DMS153 (cell line): ENCODE data around the gene DNAJC17.

ENCODE experiments used
- DNase-seq: peaks from one replicate; lab custom pipeline; 2025; lab: John Stamatoyannopoulos, UW

DNAJC17 gene

DNA sequence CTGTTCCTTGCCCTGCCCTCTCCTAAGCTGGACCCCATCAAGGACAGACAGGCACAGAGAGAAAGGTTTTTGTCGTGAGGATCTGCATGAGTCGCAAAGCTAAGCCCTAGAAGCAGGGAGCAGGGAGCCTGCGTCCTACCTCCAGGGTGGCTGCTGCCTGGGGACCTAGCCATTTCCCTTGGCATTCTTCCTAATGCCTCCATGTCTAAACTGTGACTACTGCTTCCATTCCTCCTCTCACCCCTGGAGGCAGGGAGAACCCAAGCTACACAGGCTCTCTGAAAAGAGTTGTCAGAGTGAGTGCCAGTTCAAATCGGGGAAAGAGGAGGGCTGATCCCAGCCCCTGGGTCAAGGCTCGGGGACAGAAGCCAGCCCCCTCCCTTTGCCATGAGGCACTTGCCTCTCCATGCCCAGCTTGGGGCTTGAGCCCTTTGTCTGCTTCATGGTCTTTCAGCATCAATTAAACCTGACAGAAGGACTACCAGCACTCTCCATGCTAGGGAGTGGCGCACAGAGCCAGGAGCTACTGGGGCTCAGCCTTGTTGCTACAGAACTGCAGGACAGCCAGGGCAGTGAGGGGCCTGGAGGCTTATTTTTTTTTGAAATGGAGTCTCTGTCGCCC lies 41.0 kb downstream of the DNAJC17 start:
- no peak for DNase-seq

DNA sequence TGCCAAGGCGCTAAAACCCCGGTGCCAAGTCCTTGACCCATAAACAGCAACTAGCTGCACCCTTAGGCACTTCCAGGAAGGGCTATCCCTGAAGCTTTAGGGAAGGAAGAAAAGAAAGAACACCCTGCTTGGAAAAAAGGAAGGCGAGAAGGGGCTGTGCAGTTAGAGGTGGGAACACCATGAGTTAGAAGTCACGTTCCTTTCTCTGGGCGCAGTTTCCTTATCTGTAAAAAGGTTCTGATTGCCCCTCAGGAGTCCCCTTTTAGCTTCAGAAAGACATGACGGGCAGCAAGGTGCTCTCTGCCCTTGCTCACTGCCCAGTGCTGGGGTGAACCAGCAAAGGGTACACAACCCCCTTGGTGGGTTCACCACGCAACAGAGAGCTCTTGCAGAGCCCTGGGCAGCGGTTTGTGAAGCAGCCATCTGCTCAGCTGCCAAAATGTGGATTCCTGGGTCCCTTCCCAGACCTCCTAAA lies 42.6 kb downstream of the DNAJC17 start:
- DNase-seq = no peak

DNA sequence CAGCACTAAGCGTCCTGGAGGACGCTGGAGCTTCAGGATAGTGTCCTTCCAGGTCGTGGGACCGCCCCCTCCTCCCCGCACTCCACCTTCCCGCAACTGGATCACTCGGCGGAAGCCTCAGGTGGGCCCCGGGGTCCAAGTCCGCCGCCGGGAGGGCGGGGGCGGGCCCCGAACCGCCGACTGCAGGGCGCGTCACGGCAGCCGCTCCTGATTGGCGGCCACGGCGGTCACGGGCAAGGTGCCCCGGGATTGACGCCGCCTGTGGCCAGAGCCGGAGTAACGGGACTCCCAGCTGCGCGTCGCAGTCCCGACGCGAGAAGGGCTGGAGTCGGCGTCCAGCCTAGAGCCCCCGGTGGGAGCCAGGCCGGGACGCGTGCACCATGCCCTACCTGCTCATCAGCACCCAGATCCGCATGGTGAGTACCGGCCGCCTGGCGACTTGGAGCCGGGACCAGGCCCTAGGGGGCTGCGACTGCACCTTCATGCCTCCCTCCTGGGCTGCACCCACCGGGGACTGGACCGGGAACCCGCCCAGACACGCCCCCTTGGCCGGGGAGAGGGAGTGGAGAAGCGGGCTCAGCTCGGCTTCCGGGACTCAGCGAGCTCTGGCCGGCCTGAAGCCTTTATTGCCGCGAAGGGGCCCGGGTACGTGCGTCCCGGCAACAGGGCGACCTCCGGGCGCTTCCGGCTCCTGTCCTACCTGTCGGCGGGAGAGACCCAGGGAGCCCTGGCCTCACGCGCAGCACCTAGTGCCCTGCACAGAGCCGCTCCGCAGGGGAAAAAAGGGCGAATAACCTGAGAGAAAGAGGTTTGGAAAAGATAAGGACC lies 43.3 kb downstream of the DNAJC17 start, which contains the start of gene GCHFR:
TSS of gene GCHFR (plus strand) at position 268 of the 828 bp plus-strand sequence. CDS start at position 381, 113 bp downstream.
- DNase-seq = peak; percentile 40

DNA sequence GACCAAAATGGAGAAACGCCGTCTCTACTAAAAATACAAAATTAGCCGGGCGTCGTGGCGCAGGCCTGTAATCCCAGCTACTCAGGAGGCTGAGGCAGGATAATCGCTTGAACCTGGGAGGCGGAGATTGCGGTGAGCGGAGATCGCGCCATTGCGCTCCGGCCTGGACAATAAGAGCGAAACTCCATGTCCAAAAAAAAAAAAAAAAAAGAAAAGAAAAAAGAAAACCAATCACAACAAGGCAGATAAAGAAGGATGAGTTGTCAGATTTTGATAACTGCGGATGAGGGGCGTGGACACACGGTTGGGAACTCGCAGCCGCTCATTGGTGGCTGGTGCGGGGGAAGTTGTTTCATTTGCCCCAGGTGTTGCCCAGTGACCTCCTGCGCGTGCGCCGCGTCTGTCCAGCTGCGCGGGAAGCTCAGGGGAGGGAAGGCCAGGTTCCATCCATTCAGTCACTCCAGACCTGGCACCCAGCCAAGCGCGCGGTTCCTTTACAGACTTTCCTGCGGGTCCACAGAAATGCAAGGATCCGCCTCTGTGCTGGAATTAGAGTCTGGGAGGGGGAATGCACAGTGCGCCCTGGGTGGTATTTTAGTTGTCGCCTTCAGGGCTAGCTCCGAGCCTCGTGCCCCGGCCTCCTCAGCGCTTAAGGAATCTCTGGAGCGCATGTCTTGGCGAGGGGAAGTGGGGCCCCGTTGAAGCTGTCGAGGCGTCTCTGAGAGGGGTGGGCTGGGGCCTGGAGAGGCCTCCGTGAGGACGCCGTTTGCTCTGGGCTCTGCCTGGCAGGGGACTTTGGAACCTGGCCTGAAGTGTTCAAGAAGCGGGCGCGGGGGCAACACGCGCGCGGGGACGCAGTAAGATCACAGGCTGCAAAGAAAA lies 44.1 kb downstream of the DNAJC17 start:
- DNase-seq = peak; percentile 68

DNA sequence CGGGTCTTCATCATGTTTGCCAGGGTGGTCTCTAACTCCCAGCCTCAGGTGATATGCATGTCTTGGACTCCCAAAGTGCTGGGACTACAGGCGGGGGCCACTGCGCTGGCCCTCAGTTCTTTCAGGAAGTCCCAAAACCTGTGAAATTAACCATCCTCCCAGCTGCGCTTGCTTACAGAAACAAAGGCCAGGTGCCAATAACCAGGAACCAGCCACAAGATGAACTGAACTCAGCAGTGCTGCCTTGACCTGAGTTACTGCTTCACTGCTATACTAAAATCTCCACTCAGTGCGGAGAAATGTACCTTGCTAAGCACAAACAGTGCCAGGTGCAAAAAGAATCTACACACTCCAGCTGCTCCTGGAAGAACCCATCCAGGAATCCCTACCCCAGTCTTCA lies 47.3 kb downstream of the DNAJC17 start:
- DNase-seq = no peak

DNA sequence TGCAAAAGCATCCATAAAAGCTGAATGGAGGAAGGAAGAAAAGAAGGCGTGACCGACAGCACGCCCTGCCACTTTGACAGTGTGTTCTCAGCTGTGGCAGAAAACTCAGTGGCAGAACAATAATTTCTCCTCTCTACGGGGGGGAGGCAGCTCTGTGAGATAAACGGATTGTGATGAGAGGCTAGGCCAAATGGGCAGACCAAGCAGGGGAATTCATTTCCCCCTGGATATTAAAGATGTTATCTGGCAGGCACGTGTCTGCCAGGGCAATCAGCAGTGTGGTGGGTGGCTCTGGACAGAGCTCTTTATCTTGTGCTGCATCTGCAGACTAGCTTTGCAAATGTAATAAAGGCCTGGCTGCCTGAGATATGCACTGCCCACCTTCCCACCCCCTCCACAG lies 50.3 kb downstream of the DNAJC17 start:
- no peak for DNase-seq

DNA sequence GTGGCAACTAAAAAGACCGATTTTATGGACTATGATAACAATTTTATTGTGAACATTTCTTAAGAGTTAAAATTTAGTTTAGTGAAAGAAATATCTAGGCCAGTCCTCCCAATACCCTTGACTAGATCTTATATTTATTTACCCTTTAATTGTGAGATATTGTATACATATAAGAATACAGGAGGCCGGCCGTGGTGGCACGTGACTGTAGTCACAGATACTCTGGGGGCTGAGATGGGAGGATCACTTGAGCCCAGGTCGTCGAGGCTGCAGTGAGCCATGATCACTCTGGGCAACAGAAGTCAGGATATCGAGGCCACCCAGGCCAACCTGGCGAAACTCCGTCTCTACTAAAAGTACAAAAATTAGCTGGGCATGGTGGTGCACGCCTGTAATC lies 51.5 kb downstream of the DNAJC17 start:
- no peak for DNase-seq

DNA sequence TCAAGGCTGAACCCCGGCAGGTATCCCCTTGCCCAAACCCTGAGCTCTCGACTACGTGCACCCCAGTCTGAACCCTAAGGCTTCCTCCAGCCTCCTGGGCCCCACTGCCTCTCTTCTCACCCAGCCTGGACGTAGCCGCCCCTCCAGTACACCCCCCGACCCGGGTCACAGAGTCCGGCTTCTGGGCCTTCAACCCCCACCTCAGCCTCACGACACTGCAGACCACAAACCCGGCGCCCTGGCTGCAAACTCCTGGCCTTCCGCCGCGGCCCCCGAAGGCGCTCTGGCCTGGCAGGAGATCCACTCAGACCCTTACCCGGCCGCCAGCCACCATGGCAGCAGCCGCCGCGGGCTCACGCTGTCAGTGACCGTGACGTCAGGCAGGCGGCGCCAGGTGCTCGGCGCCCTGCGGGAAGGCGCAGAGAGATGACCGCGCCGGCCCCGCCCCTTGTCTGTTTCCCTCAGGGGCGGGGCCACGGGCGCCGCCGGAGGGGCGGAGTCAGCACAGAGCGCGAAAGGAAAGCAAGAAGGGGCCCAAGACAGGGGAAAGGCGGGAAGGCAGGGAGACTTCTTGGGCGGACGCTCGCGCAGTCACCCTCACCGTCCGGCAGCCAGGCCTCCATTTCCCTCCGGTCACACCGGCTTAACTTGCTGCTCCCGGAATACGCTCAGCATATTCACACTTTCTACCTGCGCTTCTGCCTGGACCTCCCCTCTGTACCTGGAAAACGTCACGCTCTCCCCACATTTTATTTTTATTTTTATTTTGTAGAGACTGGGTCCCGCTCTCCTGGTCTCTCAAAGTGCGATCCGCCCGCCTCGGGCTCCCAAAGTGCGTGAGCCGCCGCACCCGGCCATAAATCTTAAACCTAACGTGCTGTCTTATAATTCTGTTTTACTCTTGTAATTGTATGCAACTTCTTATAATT lies 52.1 kb downstream of the DNAJC17 start, which contains the start of gene RMDN3:
TSS of gene RMDN3 (minus strand) at position 372 of the 929 bp plus-strand sequence. CDS start 471 bp downstream, outside the sequence.
- DNase-seq = peak; percentile 52

DNA sequence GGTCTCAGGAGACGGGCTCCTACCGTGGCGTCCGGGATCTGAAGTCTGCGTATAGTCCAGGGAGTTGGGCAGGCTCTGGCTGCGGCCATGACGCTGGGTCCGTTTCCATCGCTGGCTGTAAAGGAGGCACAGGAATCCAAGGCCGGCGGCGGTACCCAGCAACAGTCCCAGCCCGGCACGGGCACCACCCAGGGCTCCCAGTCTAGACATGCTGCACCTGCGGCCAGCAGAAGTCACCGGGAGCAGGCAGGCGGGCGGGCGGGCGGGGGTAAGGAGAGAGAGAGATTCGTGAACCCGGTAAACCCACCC lies 52.7 kb downstream of the DNAJC17 start:
- DNase-seq = no peak

DNA sequence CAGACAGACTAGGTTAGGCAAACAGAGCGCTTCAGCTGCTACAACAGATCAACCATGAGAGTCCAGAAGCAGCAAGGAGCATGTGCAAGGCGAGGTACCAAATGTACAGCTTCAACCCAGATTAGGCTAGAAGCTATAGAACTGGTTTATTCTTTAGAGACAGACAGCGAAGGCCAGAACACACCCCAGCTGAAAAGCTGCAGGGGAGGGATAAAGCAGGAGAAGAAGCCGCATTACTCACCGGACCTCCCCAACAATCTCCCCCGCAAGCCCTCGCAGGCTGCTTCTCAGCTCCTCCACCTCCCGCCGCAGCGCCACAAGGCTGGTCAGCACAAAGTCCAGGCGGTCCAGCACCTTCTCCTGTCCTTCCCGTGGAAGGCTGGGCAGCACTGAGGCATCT lies 55.5 kb downstream of the DNAJC17 start:
- no peak for DNase-seq

DNA sequence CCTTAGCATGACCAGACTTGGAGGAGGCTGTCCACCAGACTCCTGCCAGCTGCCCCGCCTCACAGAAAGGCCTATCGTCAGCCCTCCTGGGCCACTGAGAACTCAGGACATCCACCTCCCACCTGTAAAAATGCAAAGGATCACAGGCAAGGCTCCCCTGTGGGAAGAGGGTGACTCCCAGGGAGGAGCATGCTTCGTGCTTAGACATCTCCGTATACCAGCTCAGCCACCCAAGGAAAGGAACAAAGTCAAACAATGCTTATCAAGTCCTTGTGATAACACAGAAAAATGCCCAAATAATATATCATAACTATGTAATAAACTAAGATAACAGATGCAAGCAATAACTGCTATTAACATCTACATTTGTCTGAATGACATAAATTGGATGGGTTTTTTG lies 56.4 kb downstream of the DNAJC17 start:
- no peak for DNase-seq

DNA sequence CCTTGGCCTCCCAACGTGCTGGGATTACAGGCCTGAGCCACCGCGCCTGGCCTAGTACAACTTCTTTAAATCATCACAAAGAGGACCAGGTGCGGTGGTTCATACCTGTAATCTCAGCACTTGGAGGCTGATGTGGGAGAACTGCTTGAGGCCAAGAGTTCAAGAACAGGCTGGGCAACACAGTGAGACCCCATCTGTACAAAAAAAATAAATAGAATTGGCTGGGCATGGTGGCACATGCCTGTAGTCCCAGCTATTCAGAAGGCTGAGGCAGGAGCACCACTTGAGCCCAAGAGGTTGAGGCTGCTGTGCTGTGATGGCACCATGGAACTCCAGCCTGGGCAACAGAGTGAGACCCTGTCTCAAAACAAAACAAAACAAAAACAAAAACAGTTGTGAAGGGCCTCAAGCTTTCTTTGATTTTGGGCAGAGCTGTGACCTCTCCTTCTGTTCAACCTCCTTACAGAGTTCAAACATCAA lies 58.1 kb downstream of the DNAJC17 start:
- DNase-seq = no peak

DNA sequence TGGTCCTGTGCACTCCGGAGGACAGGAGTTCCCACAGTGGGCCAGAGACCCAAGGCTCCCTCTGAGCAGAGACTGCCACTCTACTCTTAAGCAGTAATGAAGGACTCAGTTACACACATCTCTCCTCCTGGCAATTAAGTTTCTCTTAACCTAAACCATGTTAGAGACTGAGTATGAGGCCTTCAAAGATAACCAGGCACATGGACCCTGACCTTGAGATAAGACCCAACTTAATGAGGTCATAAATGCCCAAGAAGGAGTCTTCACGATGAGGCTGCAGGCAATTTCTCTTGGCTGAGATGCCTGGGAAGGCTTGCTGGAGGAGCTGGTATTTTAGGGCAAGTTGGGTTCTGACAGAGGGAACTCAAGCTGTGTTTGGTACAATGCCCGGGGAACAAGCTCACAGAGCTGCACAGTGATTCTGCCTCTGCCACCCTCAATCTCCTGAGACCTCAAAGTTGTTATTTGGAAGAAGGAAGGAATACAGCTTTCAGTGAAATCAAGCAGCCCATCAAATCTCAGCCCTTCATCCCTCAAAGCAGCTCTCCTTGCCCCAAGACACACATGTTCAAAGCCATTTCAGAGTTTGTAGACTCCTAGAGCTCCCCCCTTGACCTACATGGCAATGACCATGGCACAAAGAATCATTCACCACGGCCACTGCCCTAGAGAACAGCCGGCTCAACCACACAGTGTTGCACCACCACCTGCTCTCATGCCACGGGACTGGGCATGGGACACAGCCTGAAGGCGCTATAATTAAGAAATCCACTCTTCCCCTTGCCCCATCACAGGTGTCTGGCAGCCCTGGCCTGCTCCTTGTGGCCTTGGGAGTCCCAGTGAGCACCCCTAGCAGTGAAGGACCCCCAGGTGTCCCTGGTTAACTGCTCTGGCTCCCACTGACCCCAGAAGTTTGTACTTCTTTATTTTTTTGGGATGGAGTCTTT lies 59.3 kb downstream of the DNAJC17 start:
- DNase-seq = no peak

DNA sequence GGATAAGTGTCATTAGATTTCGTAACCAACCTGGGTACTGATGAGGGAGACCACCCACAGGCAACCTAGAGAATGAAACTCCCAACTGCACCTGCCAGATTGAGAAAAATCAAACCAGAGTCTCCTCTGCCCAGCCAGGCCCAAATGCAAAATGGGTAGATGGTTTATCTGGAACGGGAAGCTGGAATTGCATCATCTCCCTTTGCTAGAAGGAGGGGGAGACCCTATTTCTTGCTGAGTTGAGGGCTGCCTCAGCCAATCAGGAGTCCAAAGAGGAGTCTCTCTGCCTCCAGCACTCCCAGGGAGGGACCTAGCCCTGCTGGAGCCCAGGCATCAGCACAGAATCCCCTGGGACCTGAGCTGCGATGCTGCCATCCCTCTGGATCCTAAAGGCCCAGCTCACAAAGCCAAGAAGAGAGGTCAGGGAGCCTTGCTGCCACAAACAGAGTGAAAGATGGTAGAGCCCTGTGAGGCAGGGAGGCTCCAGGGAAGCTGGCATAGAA lies 60.3 kb downstream of the DNAJC17 start:
- no peak for DNase-seq

DNA sequence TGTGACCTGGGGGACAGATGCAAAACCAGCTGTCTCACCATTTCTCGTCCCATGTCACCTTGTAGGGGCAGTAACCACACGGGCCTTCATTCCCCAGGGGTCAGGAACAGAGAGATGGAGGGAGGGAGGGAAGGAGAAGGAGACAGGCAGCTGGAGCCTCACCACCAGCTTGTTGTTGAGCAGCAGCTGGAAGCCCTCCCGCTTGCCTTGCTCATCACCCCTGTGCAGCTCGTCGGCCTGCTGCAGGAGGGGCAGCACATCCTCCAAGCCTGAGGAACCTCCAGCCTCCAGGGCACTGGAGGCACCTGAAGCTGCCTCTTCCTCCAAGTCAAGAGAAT lies 62.5 kb downstream of the DNAJC17 start:
- DNase-seq = no peak

DNA sequence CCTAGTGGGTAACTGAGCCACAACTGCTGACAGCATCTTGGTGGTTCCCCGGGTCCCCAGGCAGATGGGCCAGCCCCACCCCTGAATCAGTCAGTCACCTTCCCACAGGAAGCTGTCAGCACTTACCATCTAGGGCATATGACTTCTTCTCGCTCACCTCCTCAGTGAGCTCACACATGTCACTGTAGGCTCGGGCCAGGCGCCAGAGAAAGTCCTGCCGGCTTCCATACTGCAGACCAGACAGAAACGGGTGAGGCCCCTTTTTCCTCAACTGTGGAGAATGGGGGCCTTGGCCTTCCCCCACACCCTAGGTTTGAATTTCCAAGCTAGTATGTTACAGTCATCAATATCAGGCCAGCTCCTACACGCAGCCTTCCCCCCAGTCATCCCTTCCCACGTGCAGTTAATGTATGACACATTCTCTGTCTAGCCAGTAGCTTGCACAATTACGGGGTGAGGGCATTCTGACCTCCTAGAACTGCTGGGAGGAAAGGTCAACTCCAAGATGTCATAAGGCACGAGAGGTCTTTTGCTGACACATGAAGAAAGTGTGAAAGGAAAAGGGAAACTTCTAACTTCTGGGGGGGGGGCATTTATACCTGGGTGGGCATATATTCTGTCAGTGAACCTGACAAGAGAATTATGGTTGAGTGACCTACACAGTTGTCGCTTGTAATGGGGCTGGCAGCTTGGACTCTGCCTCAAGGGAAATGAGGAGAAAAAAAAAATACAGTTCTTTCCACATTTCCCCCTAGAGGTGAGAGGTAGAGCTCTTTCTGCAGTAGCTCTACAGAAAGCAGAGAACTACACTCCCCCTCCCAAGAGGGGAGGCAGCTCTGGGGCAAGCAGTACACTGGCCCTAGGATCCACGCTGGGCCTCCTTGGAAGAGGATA lies 63.1 kb downstream of the DNAJC17 start:
- no peak for DNase-seq

DNA sequence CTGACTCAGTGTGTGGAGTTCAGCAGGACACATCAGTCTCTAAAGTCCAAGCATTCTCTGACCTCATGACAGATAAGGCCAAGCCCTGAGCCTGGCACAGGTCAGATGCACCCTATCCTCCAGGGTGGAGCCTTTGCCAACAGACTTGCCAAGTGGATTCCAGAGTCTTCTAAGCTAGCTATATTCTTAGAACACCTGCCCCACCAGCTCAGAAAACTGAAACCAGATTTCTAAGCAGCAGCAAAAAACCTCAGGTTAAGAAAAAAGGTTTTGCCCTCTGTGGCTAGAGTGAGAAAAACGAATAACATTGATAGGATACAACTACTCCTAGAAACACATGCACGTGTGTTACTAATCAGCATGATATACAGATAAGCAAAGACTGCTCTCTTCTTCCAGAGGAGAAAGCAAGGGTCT lies 63.8 kb downstream of the DNAJC17 start:
- DNase-seq = no peak

DNA sequence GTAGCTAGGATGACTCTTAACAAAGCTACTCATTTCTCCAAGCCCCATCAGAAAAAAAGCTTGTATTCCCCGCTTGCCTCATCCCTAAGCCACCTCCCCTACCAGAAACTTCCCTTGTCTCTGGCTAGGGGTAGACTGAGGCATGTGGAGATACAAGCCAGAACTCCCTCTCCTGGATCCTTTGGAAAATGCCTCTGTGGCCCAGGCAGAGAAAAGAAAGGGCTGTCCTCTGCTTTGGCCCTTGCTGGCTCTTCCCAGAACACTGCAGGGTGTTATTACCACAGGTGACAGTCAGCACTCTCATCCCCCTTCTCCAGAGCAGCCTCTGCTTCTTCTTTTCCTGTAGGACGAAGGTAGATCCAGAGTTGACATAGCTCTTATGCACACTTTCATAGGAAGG lies 67.4 kb downstream of the DNAJC17 start:
- DNase-seq = no peak

DNA sequence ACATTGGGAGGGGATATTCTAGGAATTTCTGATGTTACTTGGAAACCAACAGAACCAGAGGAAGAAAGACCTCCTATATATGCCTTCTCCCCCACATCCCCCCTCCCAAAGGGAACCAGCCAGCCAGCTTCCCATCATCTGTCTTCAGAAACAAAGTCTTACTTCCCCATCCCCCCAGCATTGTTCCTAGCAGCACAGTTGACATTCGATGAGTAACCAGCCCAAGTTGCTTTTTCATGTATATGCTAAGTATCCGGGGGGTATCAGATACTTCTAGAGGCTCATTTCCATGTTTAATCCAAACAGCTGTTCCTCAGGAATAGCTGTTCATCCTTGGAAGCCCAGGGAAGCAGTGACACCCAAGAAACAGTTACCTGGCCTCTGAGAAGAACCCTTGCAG lies 68.2 kb downstream of the DNAJC17 start:
- DNase-seq = no peak
